Activated B cell treated with CpG ODN at 0.5 μM for 24 hours (primary cell): ENCODE data around the gene CXorf38. TPM values are rescaled to one million over a fixed set of nuclear protein-coding genes. Genes with fewer than 3 reads are reported as not detected.

Experiments used
- ATAC-seq: fragments of 200-7000 bp; cut with Tn5 transposase; one replicate; pipeline ENCODE4 v1.10.0; 2021; ENCODE audit warnings: low read depth, mild to moderate bottlenecking, moderate library complexity
- CTCF ChIA-PET: fragments of 350-600 bp; sonication (Branson Sonifier 250); formaldehyde crosslinking; loops from one replicate; lab custom pipeline; 2021; ENCODE audit warnings: antibody characterized with exemption; lab: Charles Lee
- POLR2A ChIA-PET: fragments of 350-600 bp; sonication (Branson Sonifier 250); formaldehyde crosslinking; loops from one replicate; lab custom pipeline; 2021; ENCODE audit warnings: antibody characterized with exemption; lab: Charles Lee
- DNase-seq: peaks from one replicate; pipeline ENCODE4 v3.0.0; 2022
- H3K27ac Mint-ChIP-seq: one replicate; pipeline ENCODE4 v1.8.0; 2020; ENCODE audit warnings: mixed read lengths
- H3K27me3 Mint-ChIP-seq: one replicate; pipeline ENCODE4 v1.8.0; 2021; ENCODE audit warnings: mixed read lengths
- H3K36me3 Mint-ChIP-seq: one replicate; pipeline ENCODE4 v1.8.0; 2021; ENCODE audit warnings: low read depth, mixed read lengths
- H3K4me1 Mint-ChIP-seq: one replicate; pipeline ENCODE4 v1.8.0; 2021; ENCODE audit warnings: mixed read lengths
- H3K4me3 Mint-ChIP-seq: one replicate; pipeline ENCODE4 v1.8.0; 2020; ENCODE audit warnings: mild to moderate bottlenecking, mixed read lengths
- H3K9me3 Mint-ChIP-seq: one replicate; pipeline ENCODE4 v1.8.0; 2020; ENCODE audit warnings: mixed read lengths
- CTCF ChIP-seq: fragments of 200-600 bp; IDR thresholded peaks from one replicate; pipeline ENCODE4 v1.8.0; 2022; ENCODE audit warnings: antibody characterized with exemption, mild to moderate bottlenecking
- intact Hi-C: fragments of 100-400 bp; cut with micrococcal nuclease; formaldehyde crosslinking; loops from one replicate; pipeline ENCODE4 v1.15.1; 2024
- total RNA-seq: library from RNA; stranded (reverse); gene quantifications from 2 replicates; pipeline ENCODE4 v1.2.3, GENCODE V29; 2022

Gene CXorf38
- total RNA-seq, 1 donor from 2014 or later, result 21.9 TPM

DNA sequence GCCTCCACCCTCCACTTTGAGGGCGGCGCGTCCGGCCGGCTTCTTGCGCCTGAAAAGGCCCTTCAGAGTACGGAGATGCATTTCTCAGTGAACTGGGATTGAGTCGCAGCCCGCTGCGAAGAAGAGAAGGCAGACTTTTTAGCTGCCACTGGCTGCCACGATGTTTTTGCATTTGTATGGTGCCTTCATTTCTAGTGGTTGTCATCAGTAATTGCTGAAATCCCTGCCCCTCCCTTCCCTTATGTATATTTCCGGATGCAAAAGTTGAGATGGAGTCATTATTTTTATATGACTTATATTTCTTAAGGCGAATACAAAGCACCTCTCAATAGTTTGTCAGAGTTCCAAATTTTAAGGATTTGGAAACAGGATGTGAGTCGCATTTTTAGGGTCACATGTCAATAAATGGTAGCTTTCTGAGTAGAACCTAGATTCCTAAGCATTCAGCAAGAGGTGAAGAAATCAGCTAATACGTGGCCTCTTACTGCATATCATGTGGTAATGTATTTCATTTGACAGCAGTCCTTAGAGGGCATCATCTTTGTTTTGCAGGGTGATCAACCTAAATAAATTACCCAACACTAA lies 65.9 kb downstream of the CXorf38 start:
- Mint-ChIP-seq H3K4me1 (peaks cover 28% of the 10 kb centered on the region), H3K4me3 (peak overlapping the region; percentile 75), H3K36me3 (peaks cover 4% of the 10 kb centered on the region), H3K27ac (peak overlapping the region; percentile 46), H3K27me3 (no peaks in the 10 kb centered on the region), H3K9me3 (no peaks in the 10 kb centered on the region)
- no peak for TF ChIP-seq CTCF
- no peak for ATAC-seq
- ChIA-PET POLR2A (interaction anchor here (1.2 to 2.2 kb wide), 2 partner anchors 11 to 154 kb away, joined by 3 to 12 read pairs; partner anchors contain the start of gene MED14), CTCF (interaction anchor here (0.9 kb wide), 1 partner anchor 37 kb away, joined by 3 read pairs; no protein-coding TSS in a partner anchor)
- intact Hi-C loops, result loop anchor here (2.0 to 10.0 kb wide), 2 partner anchors 153 to 503 kb away; partner anchors contain the start of genes MED14 and USP9X
- no peak for DNase-seq

GRCh38 chrX:40580537-40581335 lies 66.6 kb downstream of the CXorf38 start, which contains the start of gene ATP6AP2:
Gene ATP6AP2, plus strand, starts transcription at chrX:40580970. Its CDS starts 96 bp downstream, at chrX:40581066.
- DNase-seq (peak; percentile 71), ATAC-seq (peak; percentile 95)
- no peak for TF ChIP-seq CTCF
- peaks cover 4% of the 10 kb centered on the region for H3K36me3 Mint-ChIP-seq
- peak within 1 kb of the TSS; percentile 92 for H3K4me3 Mint-ChIP-seq
- POLR2A ChIA-PET, result interaction anchor here (0.9 to 2.2 kb wide), 3 partner anchors 10 to 372 kb away, joined by 3 to 12 read pairs (median 3); partner anchors contain the start of gene MED14
- peak within 1 kb of the TSS; percentile 94 for H3K27ac Mint-ChIP-seq
- intact Hi-C loops, result loop anchor here (1.0 to 10.0 kb wide), 3 partner anchors 67 to 504 kb away; partner anchors contain the start of genes CXorf38, MED14 and USP9X
- no peaks in the 10 kb centered on the region for H3K27me3 Mint-ChIP-seq
- H3K9me3 Mint-ChIP-seq, result no peaks in the 10 kb centered on the region
- CTCF ChIA-PET, result interaction anchor here (0.9 to 1.1 kb wide), 2 partner anchors 37 kb away, joined by 3 read pairs; no protein-coding TSS in a partner anchor
- H3K4me1 Mint-ChIP-seq, result peaks cover 27% of the 10 kb centered on the region

DNA sequence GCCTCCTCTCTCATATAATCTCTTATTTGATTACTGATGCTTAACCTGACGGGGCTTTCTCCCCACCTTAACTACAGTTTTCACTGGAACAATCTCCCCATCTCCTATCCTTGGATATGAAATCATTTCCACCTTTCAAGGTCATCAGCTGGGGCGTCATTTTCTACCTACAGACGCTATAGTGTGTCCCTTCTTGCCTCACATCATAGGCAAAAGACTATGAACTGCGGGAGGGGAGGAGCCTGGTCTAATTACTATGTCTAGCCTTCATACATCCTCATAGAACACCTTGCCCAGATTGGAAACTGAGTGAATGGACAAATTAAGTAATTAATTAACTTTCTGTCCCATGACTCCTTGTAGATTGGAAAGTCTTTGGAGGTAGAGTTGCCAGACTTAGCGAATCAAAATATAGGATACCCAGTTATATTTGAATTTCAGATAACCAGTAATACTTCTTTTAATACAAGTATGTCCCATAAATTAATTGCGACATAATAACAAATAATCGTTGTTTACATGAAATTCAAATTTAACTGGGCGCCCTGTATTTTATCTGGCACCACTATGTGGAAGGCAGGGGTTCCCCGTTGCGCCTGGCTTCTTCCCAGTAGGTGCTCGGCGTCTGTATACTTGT lies 67.3 kb downstream of the CXorf38 start:
- peaks cover 27% of the 10 kb centered on the region for H3K4me1 Mint-ChIP-seq
- POLR2A ChIA-PET, result interaction anchor here (0.9 to 2.2 kb wide), 2 partner anchors 9 to 373 kb away, joined by 3 to 12 read pairs; no protein-coding TSS in a partner anchor
- H3K36me3 Mint-ChIP-seq, result peaks cover 4% of the 10 kb centered on the region
- no peak for DNase-seq
- H3K27me3 Mint-ChIP-seq, result no peaks in the 10 kb centered on the region
- no peak for TF ChIP-seq CTCF
- intact Hi-C loops, result loop anchor here (1.0 to 10.0 kb wide), 3 partner anchors 67 to 505 kb away; partner anchors contain the start of genes CXorf38, MED14 and USP9X
- peak; percentile 56 for ATAC-seq
- H3K9me3 Mint-ChIP-seq, result no peaks in the 10 kb centered on the region
- H3K4me3 Mint-ChIP-seq, result peak overlapping the region; percentile 92
- H3K27ac Mint-ChIP-seq, result peak overlapping the region; percentile 94
- CTCF ChIA-PET, result interaction anchor here (1.1 kb wide), 1 partner anchor 36 kb away, joined by 3 read pairs; no protein-coding TSS in a partner anchor

DNA sequence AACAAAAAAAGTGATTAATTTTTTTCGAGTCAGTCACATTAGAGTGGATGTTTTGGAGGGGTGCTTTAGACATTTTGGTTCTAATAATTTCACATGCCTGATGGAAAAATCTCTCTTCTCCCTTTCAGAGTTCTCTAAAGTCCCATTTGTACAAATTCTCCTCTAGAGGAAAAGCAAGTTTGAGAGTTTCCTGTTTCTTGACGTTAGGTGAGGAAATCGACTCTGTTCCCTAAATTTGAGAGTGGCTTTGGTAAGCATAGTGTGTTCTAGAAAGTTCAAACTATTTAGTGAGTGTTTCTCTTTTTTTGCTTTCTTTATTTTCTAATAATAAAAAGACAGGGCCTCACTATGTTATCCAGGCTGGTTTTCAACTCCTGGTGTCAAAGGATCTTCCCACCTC lies 68.2 kb downstream of the CXorf38 start:
- DNase-seq (no peak), ATAC-seq (no peak)
- no peaks in the 10 kb centered on the region for H3K27me3 Mint-ChIP-seq
- intact Hi-C loops, result no loop called here
- H3K9me3 Mint-ChIP-seq, result no peaks in the 10 kb centered on the region
- POLR2A ChIA-PET, result no interaction called here
- CTCF ChIA-PET, result no interaction called here
- H3K36me3 Mint-ChIP-seq, result peaks cover 4% of the 10 kb centered on the region
- TF ChIP-seq CTCF, result no peak
- no peak overlapping the region for H3K27ac Mint-ChIP-seq
- no peak overlapping the region for H3K4me3 Mint-ChIP-seq
- H3K4me1 Mint-ChIP-seq, result peaks cover 27% of the 10 kb centered on the region
